ENCODE measurements around the gene ROGDI.

Gene ROGDI

GRCh38 chr16:4768549-4769305 lies 33.7 kb downstream of the ROGDI start (continued):
- TF ChIP-seq ZNF549 (tag by site-specific recombination; IDR thresholded peaks at IDR 0.05) (no peak), ZNF768 (tag by site-specific recombination; IDR thresholded peaks at IDR 0.05) (no peak), ZNF248 (tag by site-specific recombination; IDR thresholded peaks at IDR 0.05) (no peak), ZNF175 (tag by site-specific recombination; IDR thresholded peaks at IDR 0.05) (no peak), ZNF221 (tag by site-specific recombination; IDR thresholded peaks at IDR 0.05; ENCODE audit: borderline replicate concordance) (no peak), ZNF132 (tag by site-specific recombination; IDR thresholded peaks at IDR 0.05; ENCODE audit: borderline replicate concordance) (no peak), ZNF510 (tag by site-specific recombination; IDR thresholded peaks at IDR 0.05; ENCODE audit: insufficient replicate concordance) (no peak), ZNF16 (tag by site-specific recombination; IDR thresholded peaks at IDR 0.05; ENCODE audit: low read depth) (no peak), ZNF302 (tag by site-specific recombination; IDR thresholded peaks at IDR 0.05; ENCODE audit: low read depth) (no peak), ZBTB6 (tag by site-specific recombination; IDR thresholded peaks at IDR 0.05) (no peak)
- TF ChIP-seq, protein P1, sequence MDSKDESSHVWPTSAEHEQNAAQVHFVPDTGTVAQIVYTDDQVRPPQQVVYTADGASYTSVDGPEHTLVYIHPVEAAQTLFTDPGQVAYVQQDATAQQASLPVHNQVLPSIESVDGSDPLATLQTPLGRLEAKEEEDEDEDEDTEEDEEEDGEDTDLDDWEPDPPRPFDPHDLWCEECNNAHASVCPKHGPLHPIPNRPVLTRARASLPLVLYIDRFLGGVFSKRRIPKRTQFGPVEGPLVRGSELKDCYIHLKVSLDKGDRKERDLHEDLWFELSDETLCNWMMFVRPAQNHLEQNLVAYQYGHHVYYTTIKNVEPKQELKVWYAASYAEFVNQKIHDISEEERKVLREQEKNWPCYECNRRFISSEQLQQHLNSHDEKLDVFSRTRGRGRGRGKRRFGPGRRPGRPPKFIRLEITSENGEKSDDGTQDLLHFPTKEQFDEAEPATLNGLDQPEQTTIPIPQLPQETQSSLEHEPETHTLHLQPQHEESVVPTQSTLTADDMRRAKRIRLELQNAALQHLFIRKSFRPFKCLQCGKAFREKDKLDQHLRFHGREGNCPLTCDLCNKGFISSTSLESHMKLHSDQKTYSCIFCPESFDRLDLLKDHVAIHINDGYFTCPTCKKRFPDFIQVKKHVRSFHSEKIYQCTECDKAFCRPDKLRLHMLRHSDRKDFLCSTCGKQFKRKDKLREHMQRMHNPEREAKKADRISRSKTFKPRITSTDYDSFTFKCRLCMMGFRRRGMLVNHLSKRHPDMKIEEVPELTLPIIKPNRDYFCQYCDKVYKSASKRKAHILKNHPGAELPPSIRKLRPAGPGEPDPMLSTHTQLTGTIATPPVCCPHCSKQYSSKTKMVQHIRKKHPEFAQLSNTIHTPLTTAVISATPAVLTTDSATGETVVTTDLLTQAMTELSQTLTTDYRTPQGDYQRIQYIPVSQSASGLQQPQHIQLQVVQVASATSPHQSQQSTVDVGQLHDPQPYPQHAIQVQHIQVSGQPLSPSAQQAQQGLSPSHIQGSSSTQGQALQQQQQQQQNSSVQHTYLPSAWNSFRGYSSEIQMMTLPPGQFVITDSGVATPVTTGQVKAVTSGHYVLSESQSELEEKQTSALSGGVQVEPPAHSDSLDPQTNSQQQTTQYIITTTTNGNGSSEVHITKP (tag by site-specific recombination; IDR thresholded peaks at IDR 0.05) = peak; percentile 73

DNA sequence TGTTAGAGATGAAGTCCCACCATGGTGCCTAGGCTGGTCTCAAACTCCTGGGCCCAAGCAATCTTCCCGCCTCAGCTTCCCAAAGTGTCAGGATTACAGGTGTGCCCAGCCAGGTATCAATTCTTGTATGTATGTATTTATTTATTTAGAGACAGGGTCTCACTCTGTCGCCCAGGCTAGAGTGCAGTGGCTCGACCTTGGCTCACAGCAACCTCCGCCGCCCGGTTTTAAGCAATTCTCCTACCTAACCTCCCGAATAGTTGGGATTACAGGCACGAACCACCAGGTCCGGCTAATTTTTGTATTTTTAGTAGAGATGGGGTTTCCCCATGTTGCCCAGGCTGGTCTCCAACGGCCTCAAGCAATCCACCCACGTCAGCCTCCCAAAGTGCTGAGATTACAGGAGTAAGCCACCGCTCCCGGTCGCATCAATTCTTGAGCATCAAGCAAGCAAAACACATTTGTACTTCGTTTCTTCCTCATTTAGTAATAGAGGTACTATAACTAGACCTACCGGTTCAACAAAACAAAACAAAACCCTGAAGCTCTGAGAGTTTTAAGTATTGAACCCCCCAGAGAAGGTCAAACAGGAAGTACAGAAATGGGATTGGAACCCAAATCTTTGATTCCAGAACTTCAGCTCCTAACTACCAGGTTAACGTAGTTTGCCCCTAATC lies 34.4 kb downstream of the ROGDI start:
- H3K4me1 ChIP-seq (ENCODE audit: control insufficient read depth, insufficient read depth, low read length) = no peaks in the 10 kb centered on the region; the same call in 1 of the 2 replicates
- POLR2A ChIA-PET = interaction anchor here (0.5 to 3.9 kb wide), 11 partner anchors 7 to 833 kb away, joined by 3 to 43 read pairs (median 5); partner anchors contain the start of genes ANKS3, DNAAF8, GLYR1 and NUDT16L1
- no peaks in the 10 kb centered on the region for H3K9me3 ChIP-seq (ENCODE audit: control insufficient read depth, insufficient read depth, low read depth, low read length)
- CTCF ChIA-PET = no interaction called here
- TF ChIP-seq FEZF1 (tag by site-specific recombination; IDR thresholded peaks at IDR 0.05) (no peak), ZNF747 (tag by site-specific recombination; IDR thresholded peaks at IDR 0.05) (no peak), RBAK (tag by site-specific recombination; IDR thresholded peaks at IDR 0.05) (no peak), ZSCAN30 (tag by site-specific recombination; IDR thresholded peaks at IDR 0.05) (0 out of 2 replicates have a peak, but pooled peaks have one; percentile 7), ZNF391 (tag by site-specific recombination; IDR thresholded peaks at IDR 0.05; ENCODE audit: borderline replicate concordance, low read depth) (0 out of 2 replicates have a peak, but pooled peaks have one; percentile 8)
- peak overlapping the region; percentile 45 for H3K4me3 ChIP-seq (ENCODE audit: low read depth, low read length)
- H3K27ac ChIP-seq (ENCODE audit: extremely low read depth, low read depth, low read length) = peak overlapping the region; percentile 27
- H3K36me3 ChIP-seq (ENCODE audit: control insufficient read depth in 2 of 2, insufficient read depth in 1 of 2, low read length in 2 of 2) = peaks cover 3 to 23% of the 10 kb centered on the region in 2 experiments; a peak in 2 of 3 replicates

All from HEK293 (cell line).